Mesodermal cell (in vitro differentiated cells): Measurements from ENCODE around the gene TRIM8.
"Not testable (repeated sequence)": the region's sequence is repeated elsewhere in the genome, so short reads cannot be mapped to it uniquely, and the experiment has no call there.

Source experiments
- H3K27ac ChIP-seq: 2 replicates; pipeline ENCODE4 v1.7.0; 2013; ENCODE audit warnings: mild to moderate bottlenecking, low read depth, low read length, moderate library complexity; ENCODE audit not compliant: severe bottlenecking
- H3K36me3 ChIP-seq: 2 replicates; pipeline ENCODE4 v1.7.1; 2013; ENCODE audit warnings: mild to moderate bottlenecking, low read length, moderate library complexity; ENCODE audit not compliant: control insufficient read depth, insufficient read depth
- H3K4me1 ChIP-seq: one replicate; pipeline ENCODE4 v1.7.1; 2013; ENCODE audit warnings: mild to moderate bottlenecking, low read length; ENCODE audit not compliant: insufficient read depth, control insufficient read depth, poor library complexity, severe bottlenecking
- H3K4me3 ChIP-seq: 2 replicates; pipeline ENCODE4 v1.7.0; 2013; ENCODE audit warnings: low read length, control low read depth, mild to moderate bottlenecking; ENCODE audit not compliant: insufficient read depth, poor library complexity, severe bottlenecking; ENCODE audit errors: extremely low read depth
- H3K9me3 ChIP-seq: 2 replicates; pipeline ENCODE4 v1.7.1; 2013; ENCODE audit warnings: mild to moderate bottlenecking, low read length, moderate library complexity; ENCODE audit not compliant: control insufficient read depth
- WGBS, 2 experiments: methylation state at CpG; one replicate each; pipeline ENCODE4 v1.1.5; 2013; ENCODE audit warnings: missing lambda C conversion rate in 2 of 2; ENCODE audit not compliant: insufficient coverage in 2 of 2; 5-methylcytosine and 5-hydroxymethylcytosine counted together

The TRIM8 gene

GRCh38 chr10:102682981-102683380 lies 38.7 kb downstream of the TRIM8 start:
- H3K4me1 ChIP-seq, result peaks cover 13% of the 10 kb centered on the region
- peaks cover 58% of the 10 kb centered on the region for H3K36me3 ChIP-seq
- H3K4me3 ChIP-seq, result no peak overlapping the region
- H3K9me3 ChIP-seq, result no peaks in the 10 kb centered on the region
- H3K27ac ChIP-seq, result no peak overlapping the region
- 83 to 100% methylated on average over 1 to 3 of the region's 4 CpGs for WGBS, 2 experiments

- 91 to 93% methylated on average over 4 of the region's 5 CpGs for WGBS, 2 experiments
- H3K36me3 ChIP-seq, result peaks cover 63% of the 10 kb centered on the region
- H3K9me3 ChIP-seq, result no peaks in the 10 kb centered on the region
- H3K4me3 ChIP-seq, result no peak overlapping the region
- no peak overlapping the region for H3K27ac ChIP-seq
- peaks cover 7% of the 10 kb centered on the region for H3K4me1 ChIP-seq
These were observed 39.5 kb downstream of the TRIM8 start for GRCh38 chr10:102683736-102684135.

GRCh38 chr10:102691285-102692066 lies 47.2 kb downstream of the TRIM8 start:
- WGBS, 2 experiments, result 96 to 100% methylated on average over 2 to 4 of the region's 8 CpGs
- H3K27ac ChIP-seq, result no peak overlapping the region

GRCh38 chr10:102695401-102695800 lies 51.1 kb downstream of the TRIM8 start:
- H3K27ac ChIP-seq, H3K4me1 ChIP-seq, H3K9me3 ChIP-seq, H3K4me3 ChIP-seq: not testable (repeated sequence)
- H3K36me3 ChIP-seq, result peaks cover 41% of the 10 kb centered on the region
- 94 to 98% methylated on average over 8 to 9 of the region's 10 CpGs for WGBS, 2 experiments

More at GRCh38 chr10:102691285-102692066, 47.2 kb downstream of the TRIM8 start:
- Histone ChIP-seq H3K36me3 (peaks cover 35% of the 10 kb centered on the region), H3K4me3 (no peak overlapping the region), H3K9me3 (no peaks in the 10 kb centered on the region), H3K4me1 (peaks cover 5% of the 10 kb centered on the region)

GRCh38 chr10:102696736-102697135 lies 52.5 kb downstream of the TRIM8 start:
- Histone ChIP-seq H3K36me3 (peaks cover 47% of the 10 kb centered on the region), H3K4me1 (peaks cover under 1% of the 10 kb centered on the region), H3K27ac (no peak overlapping the region), H3K9me3 (no peaks in the 10 kb centered on the region), H3K4me3 (no peak overlapping the region)
- WGBS, 2 experiments, result 94 to 100% methylated on average over 1 to 3 of the region's 3 CpGs

- Histone ChIP-seq H3K36me3 (peaks cover 50% of the 10 kb centered on the region), H3K4me3 (no peak overlapping the region), H3K27ac (no peak overlapping the region), H3K9me3 (no peaks in the 10 kb centered on the region), H3K4me1 (no peaks in the 10 kb centered on the region)
- 86 to 89% methylated on average over 1 of the region's 2 CpGs for WGBS, 2 experiments
These were observed 54.6 kb downstream of the TRIM8 start for GRCh38 chr10:102698894-102699293.

GRCh38 chr10:102701272-102701671 lies 57.0 kb downstream of the TRIM8 start:
- H3K27ac ChIP-seq, result no peak overlapping the region
- H3K36me3 ChIP-seq, result peaks cover 52% of the 10 kb centered on the region
- 100% methylated on average over 1 of the region's 3 CpGs for WGBS, 2 experiments
- no peak overlapping the region for H3K4me3 ChIP-seq
- H3K9me3 ChIP-seq, result no peaks in the 10 kb centered on the region
- no peaks in the 10 kb centered on the region for H3K4me1 ChIP-seq

GRCh38 chr10:102701796-102702195 lies 57.5 kb downstream of the TRIM8 start:
- no peaks in the 10 kb centered on the region for H3K9me3 ChIP-seq
- WGBS, 2 experiments, result no CpG with 5 or more reads among the region's 3 CpGs
- peaks cover 47% of the 10 kb centered on the region for H3K36me3 ChIP-seq

GRCh38 chr10:102702742-102703141 lies 58.5 kb downstream of the TRIM8 start:
- WGBS, 2 experiments, result 86 to 95% methylated on average over 1 to 2 of the region's 2 CpGs
- Histone ChIP-seq H3K27ac (no peak overlapping the region), H3K4me1 (no peaks in the 10 kb centered on the region), H3K4me3 (no peak overlapping the region), H3K36me3 (peaks cover 38% of the 10 kb centered on the region), H3K9me3 (no peaks in the 10 kb centered on the region)

More at GRCh38 chr10:102701796-102702195, 57.5 kb downstream of the TRIM8 start:
- Histone ChIP-seq H3K4me3 (no peak overlapping the region), H3K27ac (no peak overlapping the region), H3K4me1 (no peaks in the 10 kb centered on the region)

GRCh38 chr10:102704915-102705314 lies 60.6 kb downstream of the TRIM8 start:
- Histone ChIP-seq H3K9me3 (no peaks in the 10 kb centered on the region), H3K4me3 (no peak overlapping the region), H3K27ac (no peak overlapping the region), H3K36me3 (peaks cover 23% of the 10 kb centered on the region), H3K4me1 (peaks cover 1% of the 10 kb centered on the region)
- WGBS, 2 experiments, result 90 to 96% methylated on average over 4 of the region's 6 CpGs

GRCh38 chr10:102705531-102705930 lies 61.3 kb downstream of the TRIM8 start:
- H3K9me3 ChIP-seq, result no peaks in the 10 kb centered on the region
- no peak overlapping the region for H3K27ac ChIP-seq
- H3K4me3 ChIP-seq, result no peak overlapping the region
- H3K4me1 ChIP-seq, result peaks cover 6% of the 10 kb centered on the region
- WGBS, 2 experiments, result 100% methylated on average over 2 of the region's 2 CpGs; no CpG with 5 or more reads in 1 of the 2 experiments
- H3K36me3 ChIP-seq, result peaks cover 23% of the 10 kb centered on the region
